ENCODE data around the gene TXNDC5. TPM values are rescaled to one million over a fixed set of nuclear protein-coding genes. Genes with fewer than 3 reads are reported as not detected.
"Not testable (repeated sequence)": the region's sequence is repeated elsewhere in the genome, so short reads cannot be mapped to it uniquely, and the experiment has no call there.

The TXNDC5 gene
- total and polyA plus RNA-seq, 12 donors = 26.5 to 78.0 (median 38.3) TPM

DNA sequence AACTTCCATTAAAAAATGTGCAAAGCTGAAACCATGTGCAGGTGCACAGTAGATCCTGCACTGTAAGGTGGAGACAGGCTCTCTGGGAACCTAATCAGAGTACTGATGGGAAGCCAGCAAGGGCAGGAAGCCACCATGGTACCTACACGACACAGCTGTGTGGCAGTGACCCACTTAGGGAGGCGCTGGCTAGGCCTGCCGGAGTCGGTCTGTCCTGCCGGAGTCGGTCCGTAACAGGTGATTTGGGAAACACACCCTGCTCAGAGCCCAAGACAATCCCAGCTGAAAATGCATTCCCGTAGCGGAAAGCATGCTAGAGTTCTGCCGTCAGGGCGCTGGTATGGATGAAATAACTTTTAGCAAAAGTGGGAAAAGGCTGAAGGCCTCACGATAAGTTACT is 17.2 kb downstream of the TXNDC5 start:
- intact Hi-C loops (cut with DNase I) = no loop called here
- Histone ChIP-seq H3K4me1 (peaks cover 0 to 14% (median 3%) of the 10 kb centered on the region in 9 donors), H3K4me3 (no peak overlapping the region), H3K9me3 (no peaks in the 10 kb centered on the region), H3K27me3 (no peaks in the 10 kb centered on the region), H3K36me3 (peaks cover 0 to 100% (median 49%) of the 10 kb centered on the region in 9 donors), H3K27ac (no peak overlapping the region)
- no peak for ATAC-seq
- TF ChIP-seq, protein P1, sequence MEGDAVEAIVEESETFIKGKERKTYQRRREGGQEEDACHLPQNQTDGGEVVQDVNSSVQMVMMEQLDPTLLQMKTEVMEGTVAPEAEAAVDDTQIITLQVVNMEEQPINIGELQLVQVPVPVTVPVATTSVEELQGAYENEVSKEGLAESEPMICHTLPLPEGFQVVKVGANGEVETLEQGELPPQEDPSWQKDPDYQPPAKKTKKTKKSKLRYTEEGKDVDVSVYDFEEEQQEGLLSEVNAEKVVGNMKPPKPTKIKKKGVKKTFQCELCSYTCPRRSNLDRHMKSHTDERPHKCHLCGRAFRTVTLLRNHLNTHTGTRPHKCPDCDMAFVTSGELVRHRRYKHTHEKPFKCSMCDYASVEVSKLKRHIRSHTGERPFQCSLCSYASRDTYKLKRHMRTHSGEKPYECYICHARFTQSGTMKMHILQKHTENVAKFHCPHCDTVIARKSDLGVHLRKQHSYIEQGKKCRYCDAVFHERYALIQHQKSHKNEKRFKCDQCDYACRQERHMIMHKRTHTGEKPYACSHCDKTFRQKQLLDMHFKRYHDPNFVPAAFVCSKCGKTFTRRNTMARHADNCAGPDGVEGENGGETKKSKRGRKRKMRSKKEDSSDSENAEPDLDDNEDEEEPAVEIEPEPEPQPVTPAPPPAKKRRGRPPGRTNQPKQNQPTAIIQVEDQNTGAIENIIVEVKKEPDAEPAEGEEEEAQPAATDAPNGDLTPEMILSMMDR (IDR thresholded peaks at IDR 0.05) = no peak
- WGBS, 2 donors = 94 to 96% methylated on average over 12 of the region's 12 CpGs
- no peak for DNase-seq

DNA sequence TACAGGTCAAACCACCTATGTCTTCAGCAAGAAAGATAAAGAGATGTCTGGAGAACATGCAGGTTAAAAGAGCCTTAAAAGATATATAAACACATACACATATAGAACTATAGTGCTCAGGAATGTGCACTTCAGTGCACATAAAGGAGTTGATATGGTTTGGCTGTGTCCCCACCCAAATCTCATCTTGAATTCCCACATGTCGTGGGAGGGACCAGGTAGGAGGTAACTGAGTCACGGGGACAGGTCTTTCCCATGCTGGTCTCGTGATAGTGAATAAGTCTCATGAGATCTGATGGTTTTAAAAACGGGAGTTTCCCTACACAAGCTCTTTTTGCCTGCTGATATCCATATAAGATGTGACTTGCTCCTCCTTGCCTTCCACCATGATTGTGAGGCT is 18.2 kb downstream of the TXNDC5 start:
- DNase-seq; H3K9me3 ChIP-seq; H3K4me3 ChIP-seq; H3K27ac ChIP-seq; H3K27me3 ChIP-seq; intact Hi-C loops (cut with DNase I); ATAC-seq: not testable (repeated sequence)
- peaks cover 0 to 100% (median 46%) of the 10 kb centered on the region in 9 donors for H3K36me3 ChIP-seq
- H3K4me1 ChIP-seq = peaks cover 0 to 14% (median 3%) of the 10 kb centered on the region in 9 donors
- WGBS, 2 donors = 91 to 93% methylated on average over 4 of the region's 4 CpGs

DNA sequence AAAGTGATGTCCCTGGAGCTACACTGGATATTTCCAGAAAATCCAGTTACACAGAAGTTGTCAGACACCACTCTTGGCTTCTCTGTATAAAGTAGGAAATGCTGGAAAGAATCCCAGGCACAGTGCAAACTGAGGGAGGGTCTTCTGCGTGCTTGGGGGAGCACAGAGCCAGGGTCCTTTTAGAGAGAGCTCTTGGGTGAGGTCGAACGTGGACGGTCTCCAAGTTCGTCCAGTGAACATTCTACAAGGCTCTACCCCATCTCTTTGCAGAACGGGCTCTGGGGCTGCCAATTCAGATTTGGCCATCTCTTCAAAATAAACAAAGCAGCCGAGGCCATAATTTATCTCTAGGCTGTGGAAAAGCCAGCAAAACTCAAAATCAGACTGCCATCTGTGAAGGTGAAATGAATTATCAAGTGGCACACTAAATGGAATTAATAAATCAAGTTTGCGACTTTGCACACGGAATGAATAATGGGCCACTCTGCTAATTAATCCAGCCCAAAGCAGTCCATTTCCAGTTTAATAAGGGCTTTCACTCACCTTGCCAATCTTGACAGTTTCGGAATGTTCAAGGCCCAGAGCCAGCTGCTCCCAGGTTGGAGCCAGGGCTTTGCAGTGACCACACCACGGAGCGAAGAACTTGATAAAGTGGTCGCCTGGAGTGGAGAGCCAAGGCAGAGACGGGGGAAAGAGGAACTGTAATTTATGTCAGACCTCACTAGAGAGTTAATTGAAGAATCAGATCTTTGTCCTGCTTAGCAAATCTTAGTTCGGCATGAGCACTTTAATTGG is 19.3 kb downstream of the TXNDC5 start:
- intact Hi-C loops (cut with DNase I) = no loop called here
- WGBS, 2 donors = 61 to 63% methylated on average over 15 of the region's 15 CpGs
- ATAC-seq = peak in 3 of 8 donors; percentile 27 to 75 (median 36)
- no peak for DNase-seq
- Histone ChIP-seq H3K36me3 (peaks cover 0 to 100% (median 57%) of the 10 kb centered on the region in 9 donors), H3K4me1 (peaks cover 0 to 14% (median 0%) of the 10 kb centered on the region in 9 donors), H3K9me3 (no peaks in the 10 kb centered on the region), H3K4me3 (no peak overlapping the region), H3K27me3 (no peaks in the 10 kb centered on the region), H3K27ac (no peak overlapping the region)
- TF ChIP-seq, protein P1 (IDR thresholded peaks at IDR 0.05) = no peak

DNA sequence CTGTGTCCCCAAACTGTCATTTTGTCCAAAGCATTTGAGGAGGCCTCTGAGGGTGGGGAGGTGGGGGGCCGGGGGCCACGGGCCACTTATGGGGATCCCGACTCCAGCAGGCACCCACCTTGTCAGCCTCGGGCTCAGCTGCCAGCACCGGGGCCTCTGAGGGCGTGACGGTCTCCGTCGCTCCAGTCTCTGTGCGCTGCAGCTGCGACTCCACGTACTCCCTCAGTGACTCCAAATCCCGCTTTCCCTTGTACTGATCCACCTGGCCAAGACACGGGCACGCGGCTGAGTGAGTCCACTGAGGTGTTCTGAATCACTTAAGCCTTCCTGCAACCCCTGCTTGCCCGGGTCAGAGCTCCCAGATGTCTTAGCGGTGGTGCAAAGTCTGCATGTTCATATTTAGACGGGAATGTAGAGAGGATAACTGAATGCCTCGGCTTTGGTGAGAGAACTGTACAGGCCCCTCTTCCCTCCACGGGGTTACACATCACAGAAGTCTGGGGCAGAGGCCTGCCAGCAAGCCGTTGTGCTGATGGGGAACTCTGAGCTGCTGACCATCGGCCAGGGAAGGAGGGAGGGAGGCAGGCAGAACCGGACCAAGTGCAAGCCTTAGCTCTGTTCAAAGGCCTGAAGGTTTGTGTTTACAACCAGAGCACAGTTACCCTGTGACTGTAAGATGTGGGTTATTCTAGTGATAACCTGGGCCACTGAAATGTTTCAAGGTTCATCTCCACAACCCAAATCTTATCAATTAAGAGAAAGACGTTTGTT is 21.8 kb downstream of the TXNDC5 start:
- Histone ChIP-seq H3K27ac (no peak overlapping the region), H3K27me3 (no peaks in the 10 kb centered on the region), H3K4me3 (no peak overlapping the region), H3K4me1 (peaks cover 0 to 14% (median 0%) of the 10 kb centered on the region in 9 donors), H3K36me3 (peaks cover 0 to 100% (median 70%) of the 10 kb centered on the region in 9 donors), H3K9me3 (no peaks in the 10 kb centered on the region)
- WGBS, 2 donors = 92 to 93% methylated on average over 25 of the region's 25 CpGs
- intact Hi-C loops (cut with DNase I) = no loop called here
- ATAC-seq = no peak
- TF ChIP-seq, protein P1 (IDR thresholded peaks at IDR 0.05) = no peak
- no peak for DNase-seq
